Heart right ventricle (tissue), 16 donors: ENCODE data around the gene MELTF. TPM values are rescaled to one million over a fixed set of nuclear protein-coding genes. Genes with fewer than 3 reads are reported as not detected.

ENCODE experiments used
- ATAC-seq, 8 donors: fragments of 200-7000 bp; cut with Tn5 transposase; one replicate each; pipeline ENCODE4 v1.9.1; 2020; ENCODE audit warnings: mild to moderate bottlenecking in 8 of 8, moderate library complexity in 8 of 8, moderate number of reproducible peaks in 1 of 8
- DNase-seq, 2 donors: peaks; one replicate each; pipeline ENCODE4 v3.0.0-alpha.2; 2020
- H3K27ac ChIP-seq, 10 donors: fragments of 200-600 bp; sonication (generic) in 2 of 10; one replicate each; pipeline versions ENCODE4 v1.5.0 to v1.8.0; 2020 to 2022; ENCODE audit warnings: mild to moderate bottlenecking in 3 of 10
- H3K27me3 ChIP-seq, 7 donors: fragments of 200-600 bp; one replicate each; pipeline ENCODE4 v1.8.0; 2021 to 2022; ENCODE audit warnings: mild to moderate bottlenecking in 2 of 7
- H3K36me3 ChIP-seq, 9 donors: fragments of 200-600 bp; sonication (generic) in 1 of 9; one replicate each; pipeline versions ENCODE4 v1.5.0 to v1.8.0; 2020 to 2022; ENCODE audit warnings: mild to moderate bottlenecking in 2 of 9
- H3K4me1 ChIP-seq, 9 donors: fragments of 200-600 bp; sonication (generic) in 1 of 9; one replicate each; pipeline versions ENCODE4 v1.5.0 to v1.8.0; 2020 to 2022; ENCODE audit warnings: mild to moderate bottlenecking in 4 of 9
- H3K4me3 ChIP-seq, 10 donors: fragments of 200-600 bp; sonication (generic) in 2 of 10; one replicate each; pipeline versions ENCODE4 v1.5.0 to v1.8.0; 2020 to 2022; ENCODE audit warnings: mild to moderate bottlenecking in 7 of 10, moderate library complexity in 2 of 10
- H3K9me3 ChIP-seq, 11 donors: fragments of 200-600 bp in 10 of 11; sonication (generic) in 2 of 11; one replicate each; pipeline versions ENCODE4 v1.5.0 to v1.8.0; 2013 to 2022; ENCODE audit warnings: mild to moderate bottlenecking in 2 of 11, control low read depth in 1 of 11, moderate library complexity in 1 of 11
- WGBS, 2 donors: extraction: QIAGEN DNeasy Blood & Tissue Kit; methylation state at CpG; one replicate each; pipeline ENCODE4 v1.1.7; 2013; ENCODE audit warnings: inconsistent platforms in 1 of 2; 5-methylcytosine and 5-hydroxymethylcytosine counted together
- intact Hi-C, 10 donors: fragments of 100-400 bp; cut with DNase I; formaldehyde crosslinking; loops; one replicate each; pipeline versions ENCODE4 v1.11.1 to v1.14.2; 2022
- polyA plus RNA-seq, 2 donors: library from polyadenylated mRNA; stranded (reverse); fragments of 200-250 nt; gene quantifications; one replicate each; pipeline ENCODE4 v1.2.3, GENCODE V29; 2013
- total RNA-seq, 10 donors: library from RNA; stranded (reverse); fragmentation: NEBNext Ultra II Directional in 3 of 10; extraction: Animal tissue kit (Norgen Biotek cat#: 25700) in 3 of 10; gene quantifications; one replicate each; pipeline versions ENCODE4 v1.2.1 to v1.2.4, GENCODE V29; 2021 to 2023
- TF ChIP-seq, protein P1 (sequence below), 9 donors: fragments of 200-600 bp; sonication (generic) in 2 of 9; IDR thresholded peaks; one replicate each; pipeline versions ENCODE4 v1.5.0 to v1.8.0; 2021 to 2022; ENCODE audit warnings: antibody characterized with exemption in 9 of 9, mild to moderate bottlenecking in 5 of 9, moderate library complexity in 1 of 9
- donor health status: Arrhythmogenic right ventricular cardiomyopathy.
- donor health status: ischemic (EF 13 %, LVEDD 7.1; RV severe dilation, severe dysfunction).
- donor health status: healthy with polysubstance abuse.
- donor health status: DM: no; HTN: yes; CAD: no.
- donor health status: DM: no; HTN: no; CAD: no.
- donor health status: ischemic (EF 25% LVEDD 6.9; RV normal size, moderate dysfunction).
- donor health status: ischemic (EF 25% LVEDD 5.7; RV mildly dilated, moderate dysfunction).
- donor health status: healthy.
- donor health status: DM: yes; HTN: yes; CAD: no.
- donor health status: Ischemic cardiomyopathy.
- donor health status: ischemic (EF 35%, LVEDD 5.7; RV mildly dilated, moderate dysfunction).
- donor health status: nonischemic (EF 11% LVEDD 7.7; RV severe dilation, severe dysfunction).
- donor health status: DM: yes; HTN: yes; CAD: no.
- donor health status: PGD.
- donor health status: ischemic (EF 29% LVEDD 5.4; RV normal size, mild dysfunction).
- donor health status: nonischemic (EF 23%, LVEDD 6.1; RV moderate dilation, normal function).

The MELTF gene
- total and polyA plus RNA-seq, 12 donors: 2.5 to 31.4 (median 6.8) TPM

DNA sequence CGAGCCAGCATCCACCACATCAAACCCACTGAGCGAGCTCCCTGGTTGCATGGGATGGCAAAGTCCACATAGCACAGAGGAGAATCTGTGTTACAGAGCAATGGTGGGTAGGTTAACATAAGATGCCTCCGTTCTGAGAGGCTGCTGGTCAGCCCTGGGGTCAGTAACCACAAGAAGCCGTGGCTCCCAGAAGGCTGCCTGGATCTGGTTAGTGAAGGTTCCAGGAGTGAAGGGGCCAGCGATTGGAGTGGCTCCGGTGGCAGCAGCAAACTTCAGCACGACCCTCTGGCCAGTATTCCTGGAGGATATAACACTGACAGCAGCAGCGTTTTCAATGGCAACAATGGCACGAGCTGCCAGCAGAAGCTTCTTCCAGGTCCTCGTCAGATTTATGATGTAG is 42.6 kb downstream of the MELTF start:
- TF ChIP-seq, protein P1, sequence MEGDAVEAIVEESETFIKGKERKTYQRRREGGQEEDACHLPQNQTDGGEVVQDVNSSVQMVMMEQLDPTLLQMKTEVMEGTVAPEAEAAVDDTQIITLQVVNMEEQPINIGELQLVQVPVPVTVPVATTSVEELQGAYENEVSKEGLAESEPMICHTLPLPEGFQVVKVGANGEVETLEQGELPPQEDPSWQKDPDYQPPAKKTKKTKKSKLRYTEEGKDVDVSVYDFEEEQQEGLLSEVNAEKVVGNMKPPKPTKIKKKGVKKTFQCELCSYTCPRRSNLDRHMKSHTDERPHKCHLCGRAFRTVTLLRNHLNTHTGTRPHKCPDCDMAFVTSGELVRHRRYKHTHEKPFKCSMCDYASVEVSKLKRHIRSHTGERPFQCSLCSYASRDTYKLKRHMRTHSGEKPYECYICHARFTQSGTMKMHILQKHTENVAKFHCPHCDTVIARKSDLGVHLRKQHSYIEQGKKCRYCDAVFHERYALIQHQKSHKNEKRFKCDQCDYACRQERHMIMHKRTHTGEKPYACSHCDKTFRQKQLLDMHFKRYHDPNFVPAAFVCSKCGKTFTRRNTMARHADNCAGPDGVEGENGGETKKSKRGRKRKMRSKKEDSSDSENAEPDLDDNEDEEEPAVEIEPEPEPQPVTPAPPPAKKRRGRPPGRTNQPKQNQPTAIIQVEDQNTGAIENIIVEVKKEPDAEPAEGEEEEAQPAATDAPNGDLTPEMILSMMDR (IDR thresholded peaks at IDR 0.05): no peak
- Histone ChIP-seq H3K27me3 (peaks cover 0 to 5% (median 0%) of the 10 kb centered on the region in 7 donors), H3K9me3 (peaks cover 0 to 15% (median 0%) of the 10 kb centered on the region in 11 donors), H3K36me3 (no peaks in the 10 kb centered on the region), H3K4me1 (peaks cover 0 to 19% (median 0%) of the 10 kb centered on the region in 9 donors), H3K27ac (no peak overlapping the region), H3K4me3 (no peak overlapping the region)
- no peak for DNase-seq
- no peak for ATAC-seq
- 78 to 84% methylated on average over 10 of the region's 10 CpGs for WGBS, 2 donors
- intact Hi-C loops: loop anchor here in 3 of 10 donors (5.0 to 10.0 kb wide), 3 partner anchors 198 to 528 kb away; no protein-coding TSS in a partner anchor

DNA sequence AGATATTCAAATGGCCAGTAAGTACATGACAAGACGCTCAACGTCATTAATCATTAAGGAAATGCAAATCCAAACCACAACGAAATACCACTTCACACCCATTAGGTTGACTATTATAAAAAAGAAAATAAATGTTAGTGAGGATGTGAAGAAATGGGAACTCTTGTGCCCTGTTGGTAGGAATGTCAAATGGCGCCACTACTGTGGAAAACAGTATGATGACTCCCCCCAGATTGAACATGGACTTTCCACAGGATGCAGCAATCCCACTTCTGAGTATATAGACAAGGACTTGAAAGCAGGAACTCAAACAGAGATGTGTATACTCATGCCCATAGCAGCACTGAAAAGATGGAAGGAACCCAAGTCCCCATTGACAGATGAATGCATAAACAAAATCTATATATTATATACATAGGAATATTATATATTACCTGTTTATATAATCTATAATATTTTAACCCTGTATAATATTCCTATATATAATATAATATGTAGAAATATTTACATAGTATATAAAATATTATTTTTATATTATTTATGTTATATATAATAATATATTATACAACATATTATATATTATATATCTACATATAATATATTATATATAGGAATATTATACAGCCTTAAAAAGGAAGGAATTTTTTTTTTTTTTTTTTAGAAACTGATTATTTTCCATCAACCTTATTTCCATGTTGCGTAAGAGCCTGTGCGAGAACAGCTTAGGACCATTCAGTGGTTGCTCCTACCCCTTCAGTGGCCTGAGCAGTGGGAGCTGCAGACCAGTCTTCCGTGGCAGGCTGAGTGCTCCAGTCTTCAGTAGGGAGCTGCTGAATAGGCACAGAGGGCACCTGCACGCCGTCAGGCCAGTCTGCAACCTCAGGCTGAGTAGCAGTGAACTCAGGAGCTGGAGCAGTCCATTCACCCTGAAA is 43.4 kb downstream of the MELTF start:
- no peak overlapping the region for H3K4me3 ChIP-seq
- peaks cover 0 to 19% (median 0%) of the 10 kb centered on the region in 9 donors for H3K4me1 ChIP-seq
- peaks cover 0 to 15% (median 0%) of the 10 kb centered on the region in 11 donors for H3K9me3 ChIP-seq
- no peak for DNase-seq
- intact Hi-C loops: loop anchor here in 3 of 10 donors (5.0 to 10.0 kb wide), 3 partner anchors 199 to 529 kb away; no protein-coding TSS in a partner anchor
- peaks cover 0 to 5% (median 0%) of the 10 kb centered on the region in 7 donors for H3K27me3 ChIP-seq
- 92 to 95% methylated on average over 9 of the region's 9 CpGs for WGBS, 2 donors
- H3K27ac ChIP-seq: no peak overlapping the region
- no peak for ATAC-seq
- no peaks in the 10 kb centered on the region for H3K36me3 ChIP-seq
- TF ChIP-seq, protein P1 (IDR thresholded peaks at IDR 0.05): no peak

DNA sequence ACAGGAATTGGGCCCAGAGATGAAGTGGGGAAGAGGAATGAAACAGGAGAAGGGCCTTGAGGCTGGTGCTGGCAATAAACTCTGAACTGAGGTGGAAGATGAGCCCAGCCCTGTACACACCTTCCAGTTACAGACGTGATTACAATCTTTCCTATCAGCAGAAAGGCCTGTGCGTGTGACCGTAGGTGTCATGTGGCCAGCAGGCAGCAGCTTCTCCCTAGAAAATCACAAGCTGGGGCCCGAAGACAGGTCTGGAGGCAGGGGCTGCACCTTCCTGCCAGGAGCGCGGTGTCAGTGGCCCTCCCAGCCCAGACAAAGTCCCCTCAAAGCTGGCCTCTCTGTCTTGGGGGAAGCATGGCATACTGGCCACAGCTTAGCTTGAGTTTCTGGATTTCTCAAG is 44.3 kb downstream of the MELTF start:
- peaks cover 0 to 15% (median 0%) of the 10 kb centered on the region in 11 donors for H3K9me3 ChIP-seq
- no peak for ATAC-seq
- no peak for DNase-seq
- TF ChIP-seq, protein P1 (IDR thresholded peaks at IDR 0.05): no peak
- intact Hi-C loops: loop anchor here in 3 of 10 donors (5.0 to 10.0 kb wide), 3 partner anchors 200 to 530 kb away; no protein-coding TSS in a partner anchor
- no peak overlapping the region for H3K4me3 ChIP-seq
- WGBS, 2 donors: 79 to 86% methylated on average over 6 of the region's 6 CpGs
- peaks cover 0 to 19% (median 0%) of the 10 kb centered on the region in 9 donors for H3K4me1 ChIP-seq
- no peaks in the 10 kb centered on the region for H3K36me3 ChIP-seq
- H3K27ac ChIP-seq: no peak overlapping the region
- peaks cover 0 to 5% (median 0%) of the 10 kb centered on the region in 7 donors for H3K27me3 ChIP-seq

DNA sequence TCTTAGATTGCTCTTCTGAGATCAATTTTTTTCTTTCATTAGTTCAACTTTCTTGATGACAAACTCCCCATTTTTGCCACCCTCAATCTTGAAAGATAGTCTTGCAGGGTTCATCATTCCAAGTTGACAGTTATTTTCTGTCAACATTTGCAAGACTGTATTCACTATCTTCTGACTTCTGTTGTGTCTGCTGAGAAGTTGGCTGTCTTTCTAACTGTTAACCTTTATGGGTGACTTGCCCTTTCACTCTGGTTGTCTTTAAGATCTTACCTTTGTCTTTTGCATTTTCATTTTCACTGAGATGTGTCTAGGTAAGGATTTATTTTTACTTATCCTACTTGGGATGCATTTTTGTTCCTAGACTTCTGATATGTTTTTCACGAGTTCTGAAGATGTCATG is 46.4 kb downstream of the MELTF start:
- WGBS, 2 donors: 53 to 58% methylated on average over 1 of the region's 1 CpG
- Histone ChIP-seq H3K4me3 (no peak overlapping the region), H3K36me3 (no peaks in the 10 kb centered on the region), H3K27me3 (peaks cover 0 to 5% (median 0%) of the 10 kb centered on the region in 7 donors), H3K4me1 (peaks cover 0 to 8% (median 0%) of the 10 kb centered on the region in 9 donors), H3K9me3 (peaks cover 0 to 15% (median 0%) of the 10 kb centered on the region in 11 donors), H3K27ac (no peak overlapping the region)
- intact Hi-C loops: loop anchor here in 2 of 10 donors (10.0 kb wide), 2 partner anchors 202 to 532 kb away; no protein-coding TSS in a partner anchor
- ATAC-seq: no peak
- no peak for DNase-seq
- TF ChIP-seq, protein P1 (IDR thresholded peaks at IDR 0.05): no peak
